ENCODE results near the gene ACTL7B.
"Not testable (repeated sequence)": the region's sequence is repeated elsewhere in the genome, so short reads cannot be mapped to it uniquely, and the experiment has no call there.

ACTL7B gene

GRCh38 chr9:108855888-108856287 is at the start of gene ACTL7B:
ACTL7B (minus strand) TSS chr9:108855986; CDS start chr9:108855930, 56 bp downstream.
- no peak within 1 kb of the TSS for H3K4me3 ChIP-seq (ENCODE audit: low read length)
- no peak for TF ChIP-seq ZNF274 (IDR thresholded peaks at IDR 0.05; ENCODE audit: low read depth, low read length)

GRCh38 chr9:108905494-108905893 is 49.7 kb upstream of the ACTL7B start:
- TF ChIP-seq ZNF274 (IDR thresholded peaks at IDR 0.05; ENCODE audit: low read depth, low read length): no peak
- no peak overlapping the region for H3K4me3 ChIP-seq (ENCODE audit: low read length)

GRCh38 chr9:108904161-108904560 is 48.4 kb upstream of the ACTL7B start:
- TF ChIP-seq ZNF274 (IDR thresholded peaks at IDR 0.05; ENCODE audit: low read depth, low read length): no peak

GRCh38 chr9:108903420-108904103 is 47.8 kb upstream of the ACTL7B start:
- TF ChIP-seq ZNF274 (IDR thresholded peaks at IDR 0.05; ENCODE audit: low read depth, low read length): no peak
- H3K4me3 ChIP-seq (ENCODE audit: low read length): no peak overlapping the region

More at GRCh38 chr9:108904161-108904560, 48.4 kb upstream of the ACTL7B start:
- H3K4me3 ChIP-seq (ENCODE audit: low read length): no peak overlapping the region

GRCh38 chr9:108900176-108900575 is 44.4 kb upstream of the ACTL7B start:
- TF ChIP-seq ZNF274 (IDR thresholded peaks at IDR 0.05; ENCODE audit: low read depth, low read length): no peak
- H3K4me3 ChIP-seq (ENCODE audit: low read length): no peak overlapping the region

GRCh38 chr9:108899023-108899695 is 43.4 kb upstream of the ACTL7B start:
- not testable (repeated sequence) for H3K4me3 ChIP-seq (ENCODE audit: low read length)

GRCh38 chr9:108897324-108898096 is 41.7 kb upstream of the ACTL7B start:
- no peak overlapping the region for H3K4me3 ChIP-seq (ENCODE audit: low read length)
- no peak for TF ChIP-seq ZNF274 (IDR thresholded peaks at IDR 0.05; ENCODE audit: low read depth, low read length)

GRCh38 chr9:108894225-108894997 is 38.6 kb upstream of the ACTL7B start:
- no peak overlapping the region for H3K4me3 ChIP-seq (ENCODE audit: low read length)
- no peak for TF ChIP-seq ZNF274 (IDR thresholded peaks at IDR 0.05; ENCODE audit: low read depth, low read length)

- TF ChIP-seq ZNF274 (IDR thresholded peaks at IDR 0.05; ENCODE audit: low read depth, low read length): no peak
- H3K4me3 ChIP-seq (ENCODE audit: low read length): no peak overlapping the region
Observed at GRCh38 chr9:108889649-108890067, 33.9 kb upstream of the ACTL7B start.

GRCh38 chr9:108886594-108887271 is 30.9 kb upstream of the ACTL7B start:
- not testable (repeated sequence) for H3K4me3 ChIP-seq (ENCODE audit: low read length)

- TF ChIP-seq ZNF274 (IDR thresholded peaks at IDR 0.05; ENCODE audit: low read depth, low read length): no peak
- no peak overlapping the region; the same call in 1 of the 2 replicates for H3K4me3 ChIP-seq (ENCODE audit: low read length)
Observed at GRCh38 chr9:108885643-108886348, 30.0 kb upstream of the ACTL7B start.

- no peak for TF ChIP-seq ZNF274 (IDR thresholded peaks at IDR 0.05; ENCODE audit: low read depth, low read length)
- no peak overlapping the region for H3K4me3 ChIP-seq (ENCODE audit: low read length)
Observed at GRCh38 chr9:108884701-108885100, 28.9 kb upstream of the ACTL7B start.

GRCh38 chr9:108883085-108883484 is 27.3 kb upstream of the ACTL7B start:
- no peak for TF ChIP-seq ZNF274 (IDR thresholded peaks at IDR 0.05; ENCODE audit: low read depth, low read length)
- H3K4me3 ChIP-seq (ENCODE audit: low read length): no peak overlapping the region

Measured in GM08714 (cell line).